DMS79 (cell line): ENCODE data around the gene RGS2.

Source experiments
- DNase-seq: peaks from one replicate; lab custom pipeline; 2025; lab: John Stamatoyannopoulos, UW

The RGS2 gene

DNA sequence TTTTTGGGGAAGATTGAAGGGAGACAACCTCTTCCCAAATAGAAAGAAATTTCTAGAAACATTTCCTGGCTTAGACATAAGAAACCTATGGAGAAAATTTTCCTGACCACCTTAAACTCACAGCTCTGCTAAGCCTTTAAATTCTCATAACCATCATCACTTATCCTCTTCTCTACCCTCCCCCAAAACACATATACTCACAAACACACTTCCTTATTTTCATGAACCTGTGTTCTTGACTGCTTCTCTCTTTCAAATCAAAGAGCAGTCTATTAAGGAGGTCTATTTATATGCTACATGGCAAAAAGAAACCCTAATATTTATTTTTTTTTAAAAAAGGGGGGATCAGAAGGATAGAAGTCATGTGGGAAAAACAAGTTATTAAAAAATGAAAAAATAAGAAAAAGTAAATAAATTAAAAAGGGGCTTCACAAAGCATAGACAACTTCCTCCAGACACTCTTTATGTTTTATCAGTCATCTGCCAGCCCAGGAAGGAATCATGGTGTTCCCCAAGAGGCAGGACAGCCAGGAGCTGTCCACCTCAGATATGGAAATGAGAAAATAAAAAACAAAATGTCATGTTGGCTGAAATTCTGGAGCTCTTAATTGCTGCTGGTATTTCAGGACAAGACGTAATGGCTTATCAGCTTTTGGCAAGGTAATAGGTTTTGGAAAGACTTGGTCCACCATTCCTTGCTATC, 12.8 kb upstream of the RGS2 start:
- DNase-seq: no peak

DNA sequence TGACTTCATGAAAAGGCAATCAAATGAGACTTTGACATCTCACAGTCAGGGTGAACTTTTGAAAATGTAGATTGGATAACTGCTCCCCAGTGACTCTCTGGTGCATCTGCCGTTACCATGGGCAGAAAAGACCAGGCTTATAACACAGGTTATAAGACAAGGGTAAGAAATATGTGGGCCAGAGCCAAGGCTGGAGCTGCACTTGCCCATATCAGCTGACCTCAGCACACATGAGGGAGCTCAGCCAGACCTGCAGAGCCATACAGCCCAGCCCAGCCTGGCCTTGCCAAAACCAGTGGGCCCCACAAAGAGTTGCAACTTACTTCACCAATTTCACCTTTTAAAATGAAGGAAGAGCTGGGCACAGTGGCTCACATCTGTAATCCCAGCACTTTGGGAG, 11.7 kb upstream of the RGS2 start:
- DNase-seq: no peak

DNA sequence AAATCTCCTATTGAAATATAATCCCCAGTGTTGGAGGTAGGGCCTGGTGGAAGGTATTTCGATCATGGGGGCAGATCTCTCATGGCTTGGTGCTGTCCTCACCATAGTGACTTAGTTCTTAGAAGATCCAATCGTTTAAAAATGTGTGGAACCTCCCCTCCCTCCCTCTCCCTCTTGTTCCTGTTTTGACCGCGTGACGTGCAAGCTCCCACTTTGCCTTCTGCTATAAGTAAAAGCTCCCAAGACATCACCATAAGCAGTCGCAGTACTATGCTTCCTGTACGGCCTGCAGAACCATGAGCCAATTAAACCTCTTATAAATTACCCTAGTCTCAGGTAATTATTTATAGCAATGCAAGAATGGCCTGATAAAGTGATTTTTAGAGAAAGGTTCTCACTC, 10.9 kb upstream of the RGS2 start:
- DNase-seq: no peak

DNA sequence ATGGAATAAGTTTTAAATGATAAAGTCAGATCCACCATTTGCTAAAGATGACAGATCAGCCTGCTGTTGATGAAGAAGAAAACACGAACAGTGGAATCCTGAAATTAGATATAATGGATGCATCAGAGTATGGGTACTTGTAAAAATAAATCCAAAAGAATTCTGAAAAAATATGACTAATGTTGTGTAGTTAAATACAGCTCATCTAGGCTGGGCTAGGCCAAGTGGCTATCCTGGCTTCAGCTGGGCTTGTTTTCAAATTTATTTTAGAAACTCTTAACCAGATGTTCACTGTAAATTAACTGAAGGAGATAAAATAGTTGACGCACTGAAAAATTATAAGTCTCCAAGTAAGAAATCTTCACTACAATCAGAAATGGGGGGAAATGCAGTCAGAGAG, 7.4 kb upstream of the RGS2 start:
- DNase-seq: no peak

DNA sequence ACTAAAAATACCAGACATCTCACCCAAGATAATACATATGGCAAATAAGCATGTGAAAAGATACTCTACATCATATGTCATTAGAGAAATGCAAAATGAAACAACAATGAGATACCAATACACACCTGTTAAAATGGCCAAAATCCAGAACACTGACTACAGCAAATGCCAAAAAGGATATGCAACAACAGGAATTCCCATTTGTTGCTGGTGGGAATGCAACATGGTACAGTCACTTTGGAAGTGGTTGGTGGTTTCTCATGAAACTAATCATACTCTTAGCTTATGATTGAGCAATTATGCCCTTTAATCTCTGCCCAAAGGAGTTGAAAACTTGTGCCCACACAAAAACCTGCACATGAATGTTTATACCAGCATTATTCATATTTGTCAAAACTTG, 6.4 kb upstream of the RGS2 start:
- no peak for DNase-seq

DNA sequence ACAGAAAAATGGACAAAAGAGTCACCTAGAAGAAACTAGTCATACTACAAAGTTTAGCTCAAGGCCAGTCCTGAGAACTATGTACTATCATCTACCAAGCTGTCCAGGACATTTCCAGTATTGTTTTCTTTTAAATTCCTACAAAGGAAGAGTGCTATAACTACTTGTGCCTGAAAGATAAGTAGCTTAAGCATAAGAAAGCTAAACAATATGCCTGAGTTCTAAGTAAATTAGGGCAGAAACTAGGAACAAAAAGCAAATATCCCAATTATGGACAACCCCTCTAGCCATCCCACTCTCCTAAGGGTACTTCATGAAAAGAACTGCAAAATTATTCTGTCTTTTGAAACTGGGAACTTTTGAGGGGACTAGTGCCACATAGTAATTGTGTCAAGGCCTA, 5.3 kb upstream of the RGS2 start:
- DNase-seq: no peak

DNA sequence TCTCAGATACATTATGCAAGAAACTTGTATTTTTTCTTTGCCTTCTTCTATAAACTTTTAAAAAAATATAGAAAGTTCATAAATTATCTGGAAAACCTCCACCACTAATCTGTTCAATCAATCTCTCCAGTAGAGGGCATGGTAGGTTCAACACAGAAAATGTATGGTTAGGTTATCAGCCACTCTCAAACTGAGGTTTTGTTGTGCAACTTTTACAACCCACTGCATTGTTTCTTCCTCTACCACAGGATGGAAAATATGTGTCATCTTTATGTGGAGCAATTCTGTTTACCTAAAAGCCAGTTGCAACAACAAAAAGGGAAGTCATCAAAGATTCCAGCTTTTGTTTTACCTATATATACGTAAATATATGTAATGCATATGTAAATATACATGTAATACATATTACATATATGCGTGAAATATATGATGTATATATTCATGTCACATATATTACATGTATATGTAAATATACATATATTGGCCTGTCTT, 3.0 kb upstream of the RGS2 start:
- no peak for DNase-seq

DNA sequence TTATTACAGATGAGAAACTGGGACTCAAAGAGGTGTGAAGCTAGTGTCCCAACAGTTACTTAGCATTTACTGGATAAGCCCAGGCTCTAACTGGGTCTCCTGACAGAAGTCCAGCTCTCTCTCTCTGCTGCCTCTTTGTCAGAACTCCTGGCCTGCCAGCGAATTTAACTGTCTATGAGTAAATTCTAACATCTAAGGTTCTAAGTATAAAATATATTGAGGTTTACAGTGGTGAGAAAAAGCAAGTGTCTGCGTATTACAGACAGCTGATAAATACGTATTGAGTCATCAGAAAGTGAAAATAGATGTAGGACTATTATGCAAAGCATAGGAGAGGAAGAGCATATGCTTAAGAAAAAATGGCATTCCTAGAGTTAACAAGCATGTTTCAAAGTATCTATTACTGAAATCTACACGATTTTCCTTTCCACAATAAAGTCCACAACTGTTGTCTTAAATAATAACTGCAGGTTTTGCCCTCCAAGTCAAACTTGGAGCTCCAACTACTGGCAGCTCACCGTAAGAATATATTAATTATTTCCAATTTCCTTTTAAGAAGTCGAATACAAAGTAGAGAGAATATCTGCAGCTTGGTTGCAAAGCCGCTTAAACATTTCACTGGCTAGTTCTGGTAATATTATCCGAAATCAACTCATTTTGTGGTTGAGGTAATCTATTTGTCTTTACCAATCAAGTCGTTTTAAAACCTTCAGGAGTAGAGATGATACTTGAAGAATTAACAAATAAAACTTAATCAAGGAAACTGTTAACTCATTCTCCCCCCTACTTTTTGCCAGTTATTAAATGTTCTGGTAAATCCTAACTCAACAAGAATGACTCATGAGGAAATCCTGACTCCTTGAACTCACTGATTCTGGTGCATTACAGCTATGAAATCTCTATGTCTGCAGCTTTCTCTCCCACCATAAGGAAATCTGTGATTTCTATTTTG, 1.4 kb upstream of the RGS2 start:
- no peak for DNase-seq

DNA sequence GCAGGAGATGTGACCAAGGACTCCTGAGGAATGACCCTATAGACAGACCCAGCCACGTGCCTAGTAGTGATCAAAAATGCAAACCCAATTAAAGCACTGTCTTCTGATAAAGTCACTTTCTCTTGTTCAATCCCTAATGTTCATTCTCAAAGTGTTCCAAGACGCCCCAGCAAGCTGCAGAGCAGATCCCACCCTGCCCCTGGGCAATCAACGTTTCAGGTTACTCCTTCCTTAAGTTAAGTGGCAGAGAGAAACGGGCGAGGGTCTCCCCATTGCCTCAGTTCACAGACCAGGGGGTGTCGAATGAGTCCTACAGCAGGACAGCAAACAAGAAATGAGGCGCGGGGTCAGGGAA, 699 bp upstream of the RGS2 start:
- no peak for DNase-seq

DNA sequence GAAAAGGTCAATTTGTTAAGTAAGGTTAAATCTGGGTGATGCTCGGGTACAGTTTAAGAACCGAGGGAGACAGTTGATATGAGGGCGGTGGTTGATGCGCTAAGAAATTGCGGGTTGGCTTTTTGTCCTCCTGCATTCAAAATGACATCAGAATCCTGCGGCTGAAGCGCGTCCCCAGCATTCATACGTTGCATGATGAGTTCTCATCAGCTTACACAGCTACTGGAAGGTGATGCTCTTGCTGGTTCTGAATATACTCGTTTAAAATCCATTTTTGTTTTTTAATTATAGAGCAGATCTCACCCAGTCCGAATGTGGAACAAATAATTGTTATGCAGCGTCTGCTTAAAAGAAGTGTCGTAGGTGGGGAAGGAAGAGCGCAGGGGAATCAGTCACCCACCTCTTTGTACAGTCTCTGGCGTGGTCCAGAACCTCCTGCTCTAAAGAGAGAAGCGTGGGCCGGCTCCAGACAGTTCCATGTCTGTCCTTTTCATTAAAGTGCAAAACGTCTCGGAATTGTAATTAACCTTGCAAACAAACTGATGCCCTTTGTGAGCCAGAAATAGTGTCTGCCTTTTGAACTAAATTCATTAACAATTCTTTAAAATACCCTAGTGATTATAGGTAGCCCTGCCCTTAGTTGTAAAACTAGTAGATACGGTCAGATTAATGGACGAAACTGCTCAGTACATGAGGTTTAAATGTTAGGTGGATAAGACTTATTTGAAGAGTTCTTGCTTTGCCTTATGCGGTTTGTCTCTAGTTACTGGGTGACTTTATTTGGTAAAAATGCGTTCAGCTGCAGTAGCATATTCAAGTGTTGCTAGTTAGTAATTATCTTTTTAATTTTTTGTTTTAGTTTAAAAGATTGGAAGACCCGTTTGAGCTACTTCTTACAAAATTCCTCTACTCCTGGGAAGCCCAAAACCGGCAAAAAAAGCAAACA, 741 bp downstream of the RGS2 start:
- no peak for DNase-seq

DNA sequence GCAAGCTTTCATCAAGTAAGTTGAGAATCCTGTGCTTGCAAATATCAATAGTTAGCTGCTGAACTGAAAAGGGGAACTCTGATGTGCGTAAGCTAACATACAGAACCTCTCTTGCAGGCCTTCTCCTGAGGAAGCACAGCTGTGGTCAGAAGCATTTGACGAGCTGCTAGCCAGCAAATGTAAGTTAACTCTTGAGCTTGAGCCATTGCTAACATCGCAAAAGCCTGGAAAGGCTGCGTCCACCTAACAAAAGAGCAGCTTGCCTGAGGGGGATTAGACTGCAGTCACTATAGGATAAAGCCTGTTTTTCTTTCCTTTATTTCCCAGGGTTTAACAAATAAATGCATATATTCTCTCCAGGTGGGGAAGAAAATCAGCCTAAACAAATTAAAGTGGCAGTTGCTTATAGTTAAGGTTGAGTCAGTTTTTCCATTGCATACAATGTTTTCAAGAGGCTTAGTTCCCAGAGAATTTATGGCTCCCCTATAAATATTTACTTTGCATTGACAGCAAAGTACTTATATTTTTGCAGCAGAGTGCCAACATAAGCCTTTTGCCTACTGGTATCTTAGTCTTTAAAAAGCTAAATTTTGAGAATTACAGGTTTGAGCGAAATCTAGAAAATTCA, 1.5 kb downstream of the RGS2 start:
- DNase-seq: no peak

DNA sequence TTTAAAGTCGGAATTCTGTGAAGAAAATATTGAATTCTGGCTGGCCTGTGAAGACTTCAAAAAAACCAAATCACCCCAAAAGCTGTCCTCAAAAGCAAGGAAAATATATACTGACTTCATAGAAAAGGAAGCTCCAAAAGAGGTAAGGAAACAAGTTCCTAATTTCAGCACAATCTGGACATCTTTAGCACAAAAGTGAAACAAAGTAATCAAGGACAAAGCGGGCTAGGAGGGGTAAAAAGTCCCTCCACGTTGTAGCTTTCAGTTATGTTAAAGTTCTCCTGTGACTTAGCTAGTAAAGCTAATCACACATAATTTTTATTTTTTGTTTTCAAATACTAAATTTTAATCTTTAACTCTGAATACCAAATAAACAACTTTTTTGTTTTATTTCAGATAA, 2.2 kb downstream of the RGS2 start:
- no peak for DNase-seq

DNA sequence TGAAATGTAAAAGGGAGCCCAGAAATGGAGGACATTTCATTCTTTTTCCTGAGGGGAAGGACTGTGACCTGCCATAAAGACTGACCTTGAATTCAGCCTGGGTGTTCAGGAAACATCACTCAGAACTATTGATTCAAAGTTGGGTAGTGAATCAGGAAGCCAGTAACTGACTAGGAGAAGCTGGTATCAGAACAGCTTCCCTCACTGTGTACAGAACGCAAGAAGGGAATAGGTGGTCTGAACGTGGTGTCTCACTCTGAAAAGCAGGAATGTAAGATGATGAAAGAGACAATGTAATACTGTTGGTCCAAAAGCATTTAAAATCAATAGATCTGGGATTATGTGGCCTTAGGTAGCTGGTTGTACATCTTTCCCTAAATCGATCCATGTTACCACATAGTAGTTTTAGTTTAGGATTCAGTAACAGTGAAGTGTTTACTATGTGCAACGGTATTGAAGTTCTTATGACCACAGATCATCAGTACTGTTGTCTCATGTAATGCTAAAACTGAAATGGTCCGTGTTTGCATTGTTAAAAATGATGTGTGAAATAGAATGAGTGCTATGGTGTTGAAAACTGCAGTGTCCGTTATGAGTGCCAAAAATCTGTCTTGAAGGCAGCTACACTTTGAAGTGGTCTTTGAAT, 2.9 kb downstream of the RGS2 start:
- no peak for DNase-seq

DNA sequence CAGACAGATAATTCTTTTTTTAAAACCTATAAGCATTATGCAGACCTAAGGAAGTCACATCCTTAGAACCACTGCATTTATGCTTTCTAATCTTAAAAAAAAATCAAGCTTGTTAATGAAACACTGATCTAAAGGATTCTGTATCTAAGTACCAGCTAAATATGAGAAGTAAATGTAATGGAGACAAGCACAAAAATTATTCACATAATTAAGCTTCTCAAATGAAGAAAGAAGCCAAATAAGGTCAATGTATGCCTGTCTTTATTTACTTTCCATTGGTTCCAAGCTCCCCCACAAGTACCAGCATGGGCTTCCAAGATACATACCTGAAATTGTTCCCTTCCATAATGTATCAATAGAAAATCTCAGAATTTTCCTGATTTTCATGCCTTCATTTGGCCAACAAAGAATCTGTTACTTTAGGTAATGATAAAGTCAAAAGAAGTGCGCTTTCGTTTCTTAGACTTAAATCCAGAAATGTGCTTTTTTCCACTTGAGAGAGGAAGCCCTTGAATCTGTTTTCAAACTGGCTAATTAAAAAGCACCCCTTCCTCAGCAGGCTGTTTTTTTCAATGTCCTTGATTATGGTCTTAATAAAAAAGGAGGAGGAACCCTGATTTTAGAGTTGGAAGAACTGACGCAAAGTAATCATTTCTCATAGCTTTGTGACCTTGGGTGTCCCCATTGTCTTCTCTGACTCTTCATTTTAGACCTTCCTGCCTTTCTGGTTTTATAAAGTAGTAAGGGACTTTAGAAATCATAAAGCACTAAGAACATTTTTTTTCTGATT, 3.8 kb downstream of the RGS2 start:
- no peak for DNase-seq

DNA sequence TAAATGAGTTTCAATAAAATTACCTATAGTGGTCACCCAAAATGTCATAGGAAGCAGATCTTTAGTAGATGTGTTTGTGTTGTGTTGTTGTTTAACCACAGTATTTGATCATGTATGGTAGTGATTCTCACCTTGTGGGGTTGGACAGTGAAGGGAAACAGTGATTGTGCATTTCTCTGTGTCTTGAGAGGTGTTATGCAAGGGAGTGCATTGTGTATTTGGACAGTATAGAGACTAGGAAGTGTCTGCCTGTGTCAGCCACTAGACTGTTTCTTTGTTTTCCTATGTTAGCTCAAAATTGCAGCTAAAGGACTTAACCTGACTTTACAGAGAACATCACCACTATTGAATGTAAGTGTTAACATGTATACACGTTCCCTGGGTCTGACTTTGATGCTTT, 6.0 kb downstream of the RGS2 start:
- DNase-seq: no peak

DNA sequence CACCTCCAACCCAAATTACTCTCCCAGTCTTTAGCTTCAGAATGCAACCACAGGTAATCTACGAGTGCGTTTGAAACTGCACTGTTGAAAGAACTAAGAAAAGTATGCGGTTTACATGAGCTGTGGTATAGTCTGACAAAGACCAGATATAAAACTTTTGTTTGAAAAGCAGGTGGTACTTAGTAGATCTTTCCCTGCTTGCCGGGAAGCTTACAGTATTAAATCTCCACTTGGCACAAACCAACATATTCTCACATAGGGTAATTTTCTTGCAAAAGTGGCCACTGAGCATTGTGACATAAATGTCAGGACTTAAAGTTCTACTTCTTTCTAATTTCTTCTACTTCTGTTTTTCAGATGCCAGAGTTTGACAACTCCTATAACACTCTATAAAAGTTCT, 8.4 kb downstream of the RGS2 start:
- DNase-seq: no peak

DNA sequence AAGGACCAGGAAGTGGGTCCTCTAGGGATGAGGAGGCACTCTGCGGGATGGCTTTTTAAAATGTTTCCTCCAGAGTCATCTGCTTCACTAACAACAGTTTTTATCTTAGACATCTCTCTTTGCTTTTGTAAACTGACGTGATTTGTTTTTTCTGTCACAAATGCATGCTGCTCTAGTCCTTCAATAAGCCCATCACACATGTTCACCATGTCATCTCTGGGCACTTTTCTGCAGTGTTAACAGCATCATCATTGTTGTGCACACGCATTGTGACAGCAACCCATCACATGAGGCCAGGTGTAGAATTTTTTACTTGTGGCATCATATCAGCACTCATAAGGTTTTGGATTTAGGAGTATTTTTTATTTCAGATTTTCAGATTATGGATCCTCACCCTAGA, 12.5 kb downstream of the RGS2 start:
- no peak for DNase-seq

DNA sequence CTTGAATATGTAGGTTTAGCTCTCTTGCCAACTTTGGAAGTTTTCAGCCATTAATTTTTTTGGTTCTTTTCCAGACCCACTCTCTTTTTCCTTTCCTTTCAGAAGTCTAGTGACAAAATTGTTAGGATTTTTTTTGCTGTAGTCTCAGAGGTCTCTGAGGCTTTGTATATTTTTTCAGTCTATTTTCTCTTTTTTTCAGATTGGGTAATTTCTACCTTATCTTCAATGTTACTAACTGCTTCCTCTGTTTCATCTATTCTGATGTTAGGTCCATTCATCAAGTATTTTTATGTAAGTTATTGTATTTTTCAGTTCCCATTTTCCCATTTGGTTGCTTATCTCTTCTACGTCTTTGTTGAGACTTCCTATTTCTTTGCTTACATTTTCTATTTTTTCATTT, 15.7 kb downstream of the RGS2 start:
- no peak for DNase-seq

DNA sequence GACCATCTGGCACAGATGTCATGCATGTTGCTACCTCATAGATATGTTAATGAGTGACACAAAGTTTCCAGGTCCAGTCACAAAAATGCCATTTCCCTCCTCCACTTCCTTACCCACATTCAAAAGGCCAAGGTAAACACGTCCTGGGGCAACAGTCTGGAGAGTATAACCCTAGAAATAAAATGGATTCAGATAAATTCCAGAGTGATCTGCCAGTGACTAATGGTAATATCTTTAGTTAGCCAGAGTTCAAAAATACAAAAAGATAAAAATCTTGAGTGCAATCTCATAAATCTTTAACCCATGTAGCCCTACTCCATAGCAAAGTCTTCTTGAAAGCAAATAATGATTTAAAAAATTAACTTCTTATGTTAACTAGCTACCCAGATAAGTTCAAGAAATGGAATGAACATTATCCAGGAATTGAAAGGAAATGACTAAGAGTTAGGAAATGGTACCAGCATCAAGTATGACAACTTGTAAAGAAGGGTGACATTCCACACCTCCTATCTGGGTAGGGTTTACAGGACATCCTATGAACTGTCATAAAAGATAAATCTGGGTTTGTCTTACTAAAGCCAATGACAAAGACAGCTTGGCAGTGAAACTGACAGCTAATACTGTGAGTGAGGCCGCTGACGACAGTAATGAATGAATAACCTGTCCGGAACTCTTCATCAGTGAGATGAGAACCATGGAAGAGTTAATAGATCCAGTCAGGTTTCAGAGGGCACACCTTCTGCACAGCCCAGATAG, 18.1 kb downstream of the RGS2 start:
- DNase-seq: no peak
